ENCODE data around the gene HDGF. TPM values are rescaled to one million over a fixed set of nuclear protein-coding genes. Genes with fewer than 3 reads are reported as not detected.

Gene HDGF
- total and polyA plus RNA-seq, 12 donors = 69.8 to 202 (median 144) TPM

GRCh38 chr1:156703741-156704140 lies 47.7 kb downstream of the HDGF start:
- Histone ChIP-seq H3K27ac (no peak overlapping the region), H3K4me1 (peaks cover 17 to 47% (median 28%) of the 10 kb centered on the region in 9 donors), H3K9me3 (no peaks in the 10 kb centered on the region), H3K4me3 (no peak overlapping the region), H3K27me3 (peaks cover 5 to 70% (median 55%) of the 10 kb centered on the region in 7 donors), H3K36me3 (peaks cover 0 to 3% (median 0%) of the 10 kb centered on the region in 9 donors)
- intact Hi-C loops (cut with DNase I) = no loop called here
- no peak for DNase-seq
- WGBS, 2 donors = 57 to 65% methylated on average over 4 of the region's 4 CpGs
- no peak for TF ChIP-seq CTCF (IDR thresholded peaks at IDR 0.05)
- ATAC-seq = no peak

GRCh38 chr1:156703336-156703735 lies 48.1 kb downstream of the HDGF start:
- Histone ChIP-seq H3K27me3 (peaks cover 5 to 70% (median 55%) of the 10 kb centered on the region in 7 donors), H3K9me3 (no peaks in the 10 kb centered on the region), H3K4me1 (peaks cover 17 to 43% (median 28%) of the 10 kb centered on the region in 9 donors), H3K27ac (no peak overlapping the region), H3K4me3 (no peak overlapping the region), H3K36me3 (peaks cover 0 to 3% (median 0%) of the 10 kb centered on the region in 9 donors)
- DNase-seq (no peak), ATAC-seq (no peak)
- WGBS, 2 donors = 81 to 85% methylated on average over 4 of the region's 4 CpGs
- TF ChIP-seq CTCF (IDR thresholded peaks at IDR 0.05) = no peak
- intact Hi-C loops (cut with DNase I) = no loop called here

- peaks cover 0 to 3% (median 0%) of the 10 kb centered on the region in 9 donors for H3K36me3 ChIP-seq
- WGBS, 2 donors = 85 to 86% methylated on average over 8 of the region's 8 CpGs
- ATAC-seq (no peak), DNase-seq (no peak)
- intact Hi-C loops (cut with DNase I) = no loop called here
- peaks cover 5 to 69% (median 55%) of the 10 kb centered on the region in 7 donors for H3K27me3 ChIP-seq
- TF ChIP-seq CTCF (IDR thresholded peaks at IDR 0.05) = no peak
- H3K4me3 ChIP-seq = no peak overlapping the region
- no peaks in the 10 kb centered on the region for H3K9me3 ChIP-seq
- no peak overlapping the region for H3K27ac ChIP-seq
- peaks cover 7 to 20% (median 16%) of the 10 kb centered on the region in 9 donors for H3K4me1 ChIP-seq
Observed at GRCh38 chr1:156700736-156701531, 50.5 kb downstream of the HDGF start.

GRCh38 chr1:156698995-156699394 lies 52.5 kb downstream of the HDGF start:
- ATAC-seq (no peak), DNase-seq (no peak)
- Histone ChIP-seq H3K27ac (no peak overlapping the region), H3K27me3 (peaks cover 5 to 52% (median 41%) of the 10 kb centered on the region in 7 donors), H3K9me3 (no peaks in the 10 kb centered on the region), H3K36me3 (peaks cover 0 to 3% (median 0%) of the 10 kb centered on the region in 9 donors), H3K4me3 (no peak overlapping the region), H3K4me1 (peaks cover 0 to under 1% (median 0%) of the 10 kb centered on the region in 9 donors)
- no peak for TF ChIP-seq CTCF (IDR thresholded peaks at IDR 0.05)
- intact Hi-C loops (cut with DNase I) = loop anchor here in 8 of 10 donors (10.0 kb wide), 5 partner anchors 64 to 226 kb away; partner anchors contain the start of genes NTRK1 (in 3 of the 8), INSRR (in 1 of the 8) and LRRC71 (in 1 of the 8)
- WGBS, 2 donors = 65 to 67% methylated on average over 1 of the region's 1 CpG
